VCaP (cell line): ENCODE measurements around the gene DDX3X.
"Not testable (repeated sequence)": the region's sequence is repeated elsewhere in the genome, so short reads cannot be mapped to it uniquely, and the experiment has no call there.

Experiments used
- H3K27ac ChIP-seq: fragments of 450-650 bp; 2 replicates; pipeline ENCODE4 v1.5.1; 2017
- TF ChIP-seq, protein P1 (sequence below): fragments of 450-650 bp; conservative IDR thresholded peaks from 2 replicates; pipeline ENCODE4 v1.5.1; 2017; ENCODE audit warnings: mild to moderate bottlenecking, moderate library complexity

DDX3X gene

DNA sequence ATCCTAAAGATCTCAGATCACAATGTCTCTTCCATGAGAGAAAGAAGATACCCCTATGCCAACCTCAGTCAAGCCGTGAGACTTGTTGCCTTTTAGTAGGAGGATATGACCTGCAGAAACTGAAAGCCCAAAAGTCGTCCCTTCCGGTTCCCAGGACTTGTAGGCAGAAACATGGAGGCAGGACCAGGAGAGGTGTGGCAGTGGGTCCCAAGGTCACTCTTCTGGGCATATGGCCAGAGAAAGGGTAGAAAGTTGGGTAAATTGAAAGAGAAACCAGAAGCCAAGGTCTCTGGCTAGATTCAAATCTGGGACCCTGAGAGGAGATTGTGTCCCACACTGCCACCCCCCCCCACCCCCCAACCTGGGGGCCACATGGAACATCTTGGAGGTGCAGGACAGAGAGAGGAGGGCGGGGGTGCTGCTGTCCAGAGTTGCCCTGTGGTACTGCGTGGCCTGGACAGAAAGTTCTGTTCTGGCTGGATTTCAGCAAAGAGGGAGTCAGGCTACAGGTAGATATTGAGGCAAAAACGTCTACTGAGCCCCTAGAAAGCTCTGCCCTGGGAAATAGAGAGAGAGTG lies 55.4 kb downstream of the DDX3X start:
- H3K27ac ChIP-seq, result no peak overlapping the region
- TF ChIP-seq, protein P1, sequence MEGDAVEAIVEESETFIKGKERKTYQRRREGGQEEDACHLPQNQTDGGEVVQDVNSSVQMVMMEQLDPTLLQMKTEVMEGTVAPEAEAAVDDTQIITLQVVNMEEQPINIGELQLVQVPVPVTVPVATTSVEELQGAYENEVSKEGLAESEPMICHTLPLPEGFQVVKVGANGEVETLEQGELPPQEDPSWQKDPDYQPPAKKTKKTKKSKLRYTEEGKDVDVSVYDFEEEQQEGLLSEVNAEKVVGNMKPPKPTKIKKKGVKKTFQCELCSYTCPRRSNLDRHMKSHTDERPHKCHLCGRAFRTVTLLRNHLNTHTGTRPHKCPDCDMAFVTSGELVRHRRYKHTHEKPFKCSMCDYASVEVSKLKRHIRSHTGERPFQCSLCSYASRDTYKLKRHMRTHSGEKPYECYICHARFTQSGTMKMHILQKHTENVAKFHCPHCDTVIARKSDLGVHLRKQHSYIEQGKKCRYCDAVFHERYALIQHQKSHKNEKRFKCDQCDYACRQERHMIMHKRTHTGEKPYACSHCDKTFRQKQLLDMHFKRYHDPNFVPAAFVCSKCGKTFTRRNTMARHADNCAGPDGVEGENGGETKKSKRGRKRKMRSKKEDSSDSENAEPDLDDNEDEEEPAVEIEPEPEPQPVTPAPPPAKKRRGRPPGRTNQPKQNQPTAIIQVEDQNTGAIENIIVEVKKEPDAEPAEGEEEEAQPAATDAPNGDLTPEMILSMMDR, result no peak

DNA sequence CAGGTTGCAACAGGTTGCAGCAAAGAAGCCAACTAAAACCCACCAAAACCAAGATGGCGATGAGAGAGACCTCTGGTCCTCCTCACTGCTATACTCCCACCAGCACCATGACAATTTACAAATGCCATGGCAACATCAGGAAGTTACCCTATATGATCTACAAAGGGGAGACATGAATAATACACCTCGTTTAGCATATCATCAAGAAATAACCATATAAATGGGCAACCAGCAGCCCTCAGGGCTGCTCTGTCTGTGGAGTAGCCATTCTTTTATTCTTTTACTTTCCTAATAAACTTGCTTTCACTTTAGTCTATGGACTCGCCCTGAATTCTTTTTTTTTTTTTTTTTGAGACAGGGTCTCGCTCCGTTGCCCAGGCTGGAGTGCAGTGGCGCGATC lies 56.6 kb downstream of the DDX3X start:
- not testable (repeated sequence) for H3K27ac ChIP-seq

DNA sequence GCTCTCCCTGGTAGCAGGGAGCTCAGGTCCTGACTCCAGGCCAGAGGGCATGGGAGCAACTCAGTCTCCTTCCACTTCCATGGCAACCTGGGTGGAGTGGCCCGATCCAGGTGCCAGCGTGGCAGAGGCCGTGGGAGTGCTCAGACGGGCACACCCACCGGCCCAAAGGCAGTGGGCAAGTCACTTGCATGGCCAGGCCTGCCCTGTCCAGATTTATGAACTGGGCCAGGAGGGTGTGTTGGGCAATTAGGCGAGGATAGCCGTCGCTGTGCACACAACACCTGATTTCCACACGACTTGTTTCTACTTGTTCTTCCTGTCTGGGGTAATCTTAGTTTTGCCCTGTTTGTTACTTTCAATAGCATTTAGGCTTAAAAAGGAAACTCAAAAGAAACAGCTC lies 57.6 kb downstream of the DDX3X start:
- H3K27ac ChIP-seq, result no peak overlapping the region
- TF ChIP-seq, protein P1, result no peak

DNA sequence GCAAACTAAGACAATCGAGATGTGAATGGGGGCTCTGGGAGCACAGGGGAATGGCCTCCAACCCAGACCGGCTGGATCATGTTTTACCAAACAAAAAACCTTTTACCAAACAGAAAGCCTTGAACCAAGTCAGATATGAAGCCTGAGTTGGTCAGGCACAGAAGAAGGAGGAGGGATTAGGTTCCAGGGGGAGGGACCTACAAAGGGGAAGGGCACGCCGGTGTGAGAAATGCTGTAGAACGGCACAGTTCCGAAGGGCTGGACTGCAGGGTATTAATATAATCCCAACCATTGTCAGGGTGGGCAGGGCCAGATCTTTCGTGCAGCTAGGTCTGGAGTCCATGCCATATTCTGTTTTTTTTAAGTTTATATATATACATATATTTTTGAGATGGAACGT lies 60.3 kb downstream of the DDX3X start:
- TF ChIP-seq, protein P1, result no peak
- no peak overlapping the region for H3K27ac ChIP-seq

DNA sequence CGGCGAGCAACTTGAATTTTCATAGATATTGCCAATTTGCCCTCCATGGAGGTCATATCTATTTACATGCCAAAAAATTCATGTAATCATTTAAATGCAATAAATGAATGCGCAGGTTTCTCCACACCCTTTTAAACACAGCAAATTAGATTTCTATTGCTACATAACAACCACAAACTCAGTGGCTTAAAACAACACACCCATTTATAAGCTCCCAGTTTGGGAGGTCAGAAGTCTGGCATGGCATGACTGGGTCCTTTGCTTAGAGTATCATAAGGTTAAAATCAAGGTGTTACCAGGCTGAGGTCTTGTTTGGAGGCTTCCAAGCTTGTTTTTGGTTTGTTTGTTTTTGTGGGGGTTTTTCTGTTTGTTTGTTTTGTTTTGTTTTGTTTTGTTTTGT lies 63.3 kb downstream of the DDX3X start:
- H3K27ac ChIP-seq, result no peak overlapping the region
- TF ChIP-seq, protein P1, result no peak

DNA sequence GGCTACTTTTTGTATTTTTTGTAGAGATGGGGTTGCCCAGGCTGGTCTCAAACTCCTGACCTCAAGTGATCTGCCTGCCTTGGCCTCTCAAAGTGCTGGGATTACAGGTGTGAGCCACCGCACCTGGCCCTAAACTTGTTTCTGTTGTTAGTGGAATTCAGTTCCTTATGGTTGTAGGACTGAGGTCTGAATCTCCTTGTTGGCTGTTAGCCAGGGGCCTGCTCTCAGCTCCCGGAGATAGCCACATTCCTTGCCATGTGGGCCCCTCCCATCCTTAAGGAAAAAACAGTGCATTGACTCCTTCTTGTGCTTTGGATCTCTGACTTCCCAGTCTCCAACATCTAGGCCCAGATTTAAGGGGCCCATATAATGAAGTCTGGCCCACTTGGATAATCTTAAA lies 63.8 kb downstream of the DDX3X start:
- H3K27ac ChIP-seq, result no peak overlapping the region
- TF ChIP-seq, protein P1, result no peak

DNA sequence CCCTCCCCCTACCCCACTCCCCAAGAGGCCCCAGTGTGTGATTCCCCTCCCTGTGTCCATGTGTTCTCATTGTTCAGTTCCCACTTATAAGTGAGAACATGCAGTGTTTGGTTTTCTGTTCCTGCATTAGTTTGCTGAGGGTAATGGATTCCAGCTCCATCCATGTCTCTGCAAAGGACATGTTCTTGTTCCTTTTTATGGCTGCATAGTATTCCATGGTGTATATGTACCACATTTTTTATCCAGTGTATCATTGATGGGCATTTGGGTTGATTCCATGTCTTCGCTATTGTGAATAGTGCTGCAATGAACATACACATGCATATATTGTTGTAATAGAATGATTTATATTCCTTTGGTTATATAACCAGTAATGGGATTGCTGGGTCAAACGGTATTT lies 68.6 kb downstream of the DDX3X start:
- not testable (repeated sequence) for H3K27ac ChIP-seq

DNA sequence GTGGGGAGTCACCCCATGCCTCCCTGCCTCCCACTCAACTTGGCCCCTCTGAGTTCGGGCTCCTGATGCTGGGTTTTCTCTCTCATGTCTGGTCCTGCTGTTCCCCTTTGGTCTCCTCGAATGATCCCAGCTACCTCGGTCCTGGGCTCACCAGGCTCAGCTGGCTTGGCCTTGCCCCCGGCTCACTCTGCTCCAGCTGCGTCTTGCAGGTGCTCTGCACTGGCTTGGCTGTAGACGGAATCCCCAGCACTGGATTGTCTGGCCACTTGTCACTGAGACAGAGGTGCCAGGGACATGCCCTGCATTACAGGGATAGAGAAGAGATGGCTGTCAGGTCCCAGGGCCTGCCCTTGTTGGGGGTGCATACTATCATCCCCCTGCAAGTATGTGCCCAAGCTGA lies 71.6 kb downstream of the DDX3X start:
- TF ChIP-seq, protein P1, result no peak
- no peak overlapping the region for H3K27ac ChIP-seq

DNA sequence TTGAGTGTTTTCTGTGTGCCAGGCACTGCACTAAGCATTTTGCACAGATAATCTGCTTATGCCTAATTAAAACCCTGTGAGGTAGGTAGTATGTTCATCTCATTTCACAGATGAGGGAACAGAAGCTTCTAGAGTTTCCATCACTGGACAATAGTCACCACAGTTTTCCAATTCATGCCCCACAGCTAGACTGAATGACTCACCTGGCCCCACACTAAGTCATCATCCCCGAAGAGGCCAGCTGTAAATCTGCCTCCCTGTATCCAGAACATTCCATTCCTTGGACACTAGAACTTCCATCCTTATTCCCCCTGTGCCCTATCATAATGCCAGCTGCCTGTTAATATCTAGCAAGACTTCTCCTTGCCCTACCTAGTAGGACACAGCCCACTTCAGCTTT lies 72.2 kb downstream of the DDX3X start:
- TF ChIP-seq, protein P1, result no peak
- H3K27ac ChIP-seq, result no peak overlapping the region
